GM18909 (cell line): ENCODE measurements around the gene PLA2G4E.

Experiments used
- ATAC-seq: cut with Tn5 transposase; IDR thresholded peaks from one replicate; pipeline ENCODE4 v1.9.1; 2021; ENCODE audit warnings: mild to moderate bottlenecking; ENCODE audit not compliant: unreplicated experiment, poor library complexity

PLA2G4E gene

DNA sequence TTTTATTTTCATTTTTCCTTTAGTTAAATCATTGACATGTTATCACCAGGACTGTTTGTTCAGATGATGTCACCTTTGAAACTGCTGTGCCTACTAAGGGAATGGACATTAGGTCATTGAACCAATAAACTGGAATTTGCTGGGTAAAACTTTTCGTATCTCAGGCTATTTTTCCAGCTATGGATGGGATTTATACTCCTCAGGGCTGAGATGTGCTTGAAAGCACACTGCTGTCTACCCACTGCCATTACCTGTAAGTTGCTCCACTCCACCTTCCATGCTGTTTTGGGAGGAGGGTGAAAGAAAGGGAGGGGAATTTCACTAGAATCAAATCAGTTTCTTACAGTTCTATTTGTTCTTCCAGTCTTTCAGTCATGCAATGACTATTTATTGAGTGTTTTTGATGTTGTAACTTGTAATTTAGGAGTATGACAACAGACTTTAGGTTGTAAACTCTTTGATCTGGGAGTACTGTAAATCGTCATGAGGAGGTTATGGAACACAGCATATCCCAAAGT, 59.8 kb downstream of the PLA2G4E start:
- ATAC-seq = no peak

DNA sequence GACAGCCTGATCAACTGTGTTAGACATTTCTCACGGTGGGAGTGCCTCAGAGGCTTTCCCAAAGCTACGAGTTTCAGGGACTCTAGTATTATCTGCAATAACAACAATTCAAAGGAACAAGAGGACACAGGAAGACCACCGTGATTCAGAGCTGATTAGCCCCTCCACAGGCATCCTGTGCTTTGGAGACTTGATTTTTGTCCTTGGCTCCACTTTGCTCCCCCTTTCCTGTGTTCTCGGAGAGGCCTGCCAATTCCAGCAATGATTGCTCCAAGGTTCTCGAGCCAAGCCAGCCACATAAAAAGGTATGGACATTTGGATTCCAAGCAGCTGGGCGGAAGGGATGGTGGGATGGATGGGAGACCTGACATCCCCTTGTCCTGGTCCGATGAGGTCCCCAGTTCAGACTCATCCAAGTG, 62.8 kb downstream of the PLA2G4E start:
- ATAC-seq = no peak

DNA sequence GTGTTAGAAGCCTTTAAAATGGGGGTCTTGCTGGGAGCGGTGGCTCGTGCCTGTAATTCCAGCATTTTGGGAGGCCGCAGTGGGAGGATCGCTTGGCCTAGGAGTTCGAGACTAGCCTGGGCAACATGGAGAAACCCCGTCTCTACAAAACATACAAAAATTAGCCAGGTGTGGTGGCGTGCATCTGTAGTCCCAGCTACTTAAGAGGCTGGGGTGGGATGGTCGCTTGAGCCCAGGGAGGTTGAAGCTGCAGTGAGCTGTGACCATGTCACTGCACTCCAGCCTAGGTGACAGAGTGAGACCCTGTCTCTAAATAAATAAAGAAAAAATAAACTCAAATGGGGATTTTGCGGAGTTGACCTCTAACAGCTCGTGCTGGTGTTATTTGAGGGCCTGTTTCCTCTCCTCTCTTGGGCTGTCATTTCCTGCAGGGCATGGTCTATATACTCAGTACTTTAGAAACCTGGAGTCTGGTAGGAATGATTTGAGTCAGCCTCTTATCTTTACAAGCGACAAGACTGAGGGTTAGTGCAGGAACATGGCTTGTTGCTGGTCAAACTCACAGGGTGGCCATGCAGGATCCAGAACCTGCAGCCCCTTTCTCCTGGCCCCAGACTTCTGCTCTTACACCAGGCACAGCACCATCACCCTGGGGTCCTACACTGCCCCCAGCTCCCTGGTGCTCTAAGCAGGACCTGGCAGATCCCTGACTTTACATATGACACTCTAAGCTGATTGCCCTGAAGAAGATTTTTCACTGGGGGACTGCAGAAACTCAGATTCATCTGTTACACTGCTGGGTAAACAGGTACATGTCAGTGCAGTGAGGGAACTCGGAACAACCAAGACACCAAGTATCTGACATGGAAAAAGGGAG, 63.6 kb downstream of the PLA2G4E start:
- peak; percentile 70 for ATAC-seq

DNA sequence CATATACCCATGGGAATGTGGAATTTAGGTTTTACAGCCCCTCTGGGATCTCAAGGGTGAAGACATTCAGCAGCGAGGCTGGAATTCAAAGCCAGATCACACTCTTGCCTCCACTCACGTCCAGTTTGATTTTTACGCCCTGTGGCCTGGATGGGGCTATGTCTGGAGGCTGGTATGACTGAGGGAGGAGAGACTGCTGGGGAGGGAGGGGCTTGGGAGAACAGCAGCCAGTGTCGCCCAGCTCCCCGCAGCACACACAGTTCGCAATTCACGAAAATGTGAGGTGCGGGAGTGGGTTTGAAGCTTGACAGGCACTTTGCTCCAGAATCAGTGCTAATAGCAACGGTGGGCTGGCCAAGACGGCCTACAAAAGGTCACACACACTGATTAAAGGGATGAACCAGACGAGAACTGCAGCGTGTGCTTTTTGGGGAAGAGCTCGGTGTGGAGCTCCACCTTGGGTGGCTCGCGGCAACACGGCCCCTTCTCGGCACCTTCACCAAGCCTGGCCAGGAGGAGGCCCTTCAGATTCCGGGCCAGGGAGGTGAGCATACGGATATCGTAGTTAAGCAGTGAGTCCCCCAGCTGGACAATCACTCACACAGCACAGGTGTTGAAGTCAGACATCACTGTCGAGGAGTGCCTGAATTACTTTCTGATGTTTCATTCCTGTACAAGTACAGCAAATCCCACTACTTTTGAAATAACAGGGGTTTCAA, 64.9 kb downstream of the PLA2G4E start:
- ATAC-seq = no peak

DNA sequence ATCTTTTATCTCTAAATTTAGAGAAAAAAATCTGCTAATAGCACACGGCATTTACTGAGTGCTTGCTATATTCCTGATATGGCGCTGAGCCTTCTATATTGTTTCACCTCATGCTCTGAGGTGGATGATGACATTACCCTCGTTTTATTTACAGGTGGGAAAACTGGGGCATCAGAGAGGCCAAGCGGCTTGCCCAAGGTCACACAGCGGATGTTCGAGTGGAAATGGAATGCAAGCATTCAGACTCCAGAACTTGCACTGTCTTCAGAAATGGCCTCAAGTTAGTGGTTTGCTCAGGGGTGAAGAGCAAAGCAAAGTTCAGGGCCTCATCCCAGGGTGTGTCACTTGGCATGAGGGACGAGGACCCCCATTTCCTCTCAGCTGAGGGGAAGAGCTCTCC, 65.7 kb downstream of the PLA2G4E start:
- ATAC-seq = no peak

DNA sequence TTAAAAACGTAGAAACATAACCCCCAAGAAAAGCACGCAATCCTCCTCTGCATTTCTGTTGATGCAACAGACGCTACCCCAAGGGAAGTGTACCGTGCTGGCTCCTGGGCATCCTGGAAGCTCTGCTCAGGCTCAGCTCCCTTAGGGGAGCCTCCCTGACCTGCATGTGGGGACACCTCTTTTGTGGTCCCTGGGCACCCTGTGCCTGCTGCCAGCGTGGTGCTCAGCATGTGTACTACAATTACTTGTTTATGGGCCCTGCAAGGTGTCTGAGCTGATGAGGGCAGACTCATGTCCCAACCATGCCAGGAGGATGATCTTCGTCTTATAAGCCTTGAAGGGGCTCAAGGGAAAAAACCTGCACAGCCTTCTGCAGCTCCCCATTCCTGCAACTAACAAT, 66.8 kb downstream of the PLA2G4E start:
- no peak for ATAC-seq

DNA sequence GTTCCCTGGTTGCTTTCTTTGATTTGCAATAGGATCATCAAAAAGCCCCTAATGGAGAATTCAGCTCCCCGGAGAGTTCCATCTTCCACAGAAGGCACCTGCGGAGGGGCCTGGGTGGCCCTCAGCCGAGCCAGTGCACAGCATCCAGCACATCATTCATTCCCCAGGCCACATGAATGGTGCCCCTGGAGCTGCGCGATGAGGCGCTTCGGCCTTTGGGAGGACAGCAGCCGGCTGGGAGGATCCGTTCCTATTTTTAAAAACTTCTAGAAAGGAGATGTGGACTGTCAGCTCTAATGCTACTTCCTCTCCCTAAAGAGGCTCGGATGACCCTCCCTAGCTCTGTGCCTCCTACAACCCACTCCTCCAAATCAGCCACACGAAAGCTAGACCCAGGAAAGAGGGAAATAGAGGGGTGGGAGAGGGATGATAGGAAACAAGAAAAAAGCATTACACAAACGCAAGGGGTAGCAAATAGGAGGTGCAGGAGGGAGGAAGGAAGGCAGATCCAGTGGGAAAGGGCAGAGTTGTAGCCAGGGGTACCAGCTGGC, 68.8 kb downstream of the PLA2G4E start:
- ATAC-seq = no peak

DNA sequence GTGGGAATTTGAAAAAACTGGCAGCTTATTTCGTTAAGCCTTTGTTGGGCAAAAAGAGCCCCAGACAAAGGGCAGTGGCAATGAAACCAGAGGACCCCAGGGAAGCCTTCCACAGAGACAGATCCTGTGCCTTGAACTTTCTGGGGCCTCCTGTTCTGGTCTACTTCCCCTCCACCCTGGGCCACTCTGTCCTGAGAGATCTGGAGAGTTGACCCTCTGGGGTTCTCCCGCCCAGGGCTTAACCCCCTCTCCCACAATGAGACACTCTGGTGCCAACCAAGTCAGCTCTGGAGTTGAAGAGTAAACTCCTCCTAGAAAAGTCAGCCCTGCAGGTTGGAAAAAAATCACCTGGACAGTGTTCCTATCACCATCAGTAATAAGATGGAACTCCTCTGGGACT, 69.3 kb downstream of the PLA2G4E start:
- no peak for ATAC-seq

DNA sequence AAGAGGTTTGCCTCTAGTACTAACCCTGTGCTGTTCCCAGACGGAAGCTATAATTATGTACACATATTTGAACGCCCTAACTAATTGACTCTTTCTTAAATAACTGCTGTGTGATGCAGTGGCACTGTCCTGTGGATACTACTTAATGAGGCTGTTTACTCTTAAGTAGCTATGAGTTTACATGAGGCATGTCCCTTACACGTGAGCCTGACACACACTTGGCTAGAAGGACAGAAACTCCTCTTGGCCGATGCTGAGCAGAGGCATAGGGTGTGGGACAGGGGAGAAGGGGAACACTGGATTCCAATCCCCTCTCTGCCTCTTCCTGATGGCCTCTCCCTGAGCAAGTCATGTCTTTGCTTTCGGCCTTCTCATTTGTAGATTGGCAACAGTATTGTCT, 70.4 kb downstream of the PLA2G4E start:
- ATAC-seq = no peak

DNA sequence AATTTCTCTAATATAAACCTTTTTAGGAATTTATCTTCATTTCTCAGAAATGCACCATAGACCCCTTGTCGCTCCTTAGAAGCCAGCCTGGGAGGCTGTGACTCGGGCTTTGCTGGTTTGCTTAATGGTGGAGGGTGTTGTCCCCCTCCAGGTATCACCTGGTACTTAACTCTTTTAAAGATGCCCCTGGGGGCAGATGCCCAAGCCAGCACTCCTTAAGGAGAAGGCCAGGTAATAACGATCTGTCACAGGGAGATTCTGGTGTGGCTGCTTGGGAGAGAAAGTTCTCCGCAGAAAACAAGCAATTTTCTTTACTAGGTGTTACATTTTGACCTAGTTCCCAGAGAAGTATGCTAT, 70.7 kb downstream of the PLA2G4E start:
- no peak for ATAC-seq

DNA sequence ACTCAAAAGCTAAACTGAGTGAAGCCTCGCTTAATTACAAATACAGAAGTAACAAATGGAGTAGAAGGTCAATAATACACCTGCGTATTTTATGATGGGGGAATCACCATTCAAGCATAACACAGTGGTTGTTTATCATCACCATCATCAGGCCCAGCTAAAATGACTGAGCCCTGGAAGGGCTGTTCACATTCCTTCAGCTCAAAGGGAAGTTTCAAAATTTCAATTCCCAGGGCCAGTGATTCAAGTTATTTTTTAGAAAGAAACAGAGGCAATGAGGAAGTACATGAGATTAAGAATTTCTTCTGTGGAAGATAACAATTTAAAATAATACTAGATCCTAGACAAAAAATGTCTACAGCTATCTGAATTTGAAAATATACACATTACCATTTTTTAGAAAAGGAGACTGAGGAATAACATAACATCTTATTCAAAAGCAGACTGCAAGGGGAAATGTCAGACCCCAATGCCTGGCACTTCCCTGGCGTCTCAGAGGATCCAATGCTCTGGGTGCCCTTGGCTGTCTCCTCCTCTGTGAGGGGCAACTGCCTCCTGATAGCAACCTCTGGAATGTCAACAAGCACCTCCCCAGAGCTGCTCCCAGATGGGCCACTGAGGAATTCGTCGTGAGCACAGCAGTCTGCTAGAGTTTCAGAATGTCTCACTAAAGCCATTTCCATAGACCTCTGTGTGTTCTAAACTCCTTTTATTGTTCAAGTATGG, 71.3 kb downstream of the PLA2G4E start:
- ATAC-seq = no peak

DNA sequence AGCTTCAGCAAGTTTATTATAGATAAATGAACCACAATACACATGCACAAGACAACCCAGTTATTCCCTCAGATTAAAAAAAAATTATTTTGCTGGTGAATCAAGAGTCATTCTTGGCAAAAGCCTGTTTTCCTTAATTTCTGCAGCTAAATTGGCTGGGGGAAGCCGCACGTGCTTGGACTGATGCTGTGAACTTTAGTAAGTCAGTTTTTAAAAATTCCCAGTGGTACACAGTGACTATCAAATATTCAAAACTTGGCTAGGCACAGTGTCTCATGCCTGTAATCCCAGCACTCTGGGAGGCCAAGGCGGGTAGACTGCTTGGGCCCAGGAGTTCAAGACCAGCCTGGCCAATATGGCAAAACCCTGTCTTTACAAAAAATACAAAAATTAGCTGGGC, 72.4 kb downstream of the PLA2G4E start:
- ATAC-seq = no peak

DNA sequence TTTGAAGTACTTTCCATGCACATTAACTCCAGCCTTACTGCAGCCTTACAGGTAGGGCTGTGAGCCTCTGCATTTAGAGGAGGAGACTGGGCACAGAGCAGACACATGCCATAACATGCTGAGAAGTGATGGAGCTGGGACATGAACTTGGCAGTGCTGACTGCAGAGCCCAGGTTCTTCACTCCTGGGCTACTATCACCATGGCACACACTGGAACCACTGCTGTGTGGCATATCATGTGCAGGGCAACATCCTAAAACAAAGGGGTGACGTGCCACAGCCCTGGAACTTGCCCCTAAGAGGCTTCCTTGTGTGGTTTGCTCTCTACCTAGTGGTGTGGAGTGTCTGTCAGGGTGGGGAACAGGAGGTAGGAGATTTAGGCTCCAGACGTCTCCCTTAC, 73.9 kb downstream of the PLA2G4E start:
- ATAC-seq = no peak

DNA sequence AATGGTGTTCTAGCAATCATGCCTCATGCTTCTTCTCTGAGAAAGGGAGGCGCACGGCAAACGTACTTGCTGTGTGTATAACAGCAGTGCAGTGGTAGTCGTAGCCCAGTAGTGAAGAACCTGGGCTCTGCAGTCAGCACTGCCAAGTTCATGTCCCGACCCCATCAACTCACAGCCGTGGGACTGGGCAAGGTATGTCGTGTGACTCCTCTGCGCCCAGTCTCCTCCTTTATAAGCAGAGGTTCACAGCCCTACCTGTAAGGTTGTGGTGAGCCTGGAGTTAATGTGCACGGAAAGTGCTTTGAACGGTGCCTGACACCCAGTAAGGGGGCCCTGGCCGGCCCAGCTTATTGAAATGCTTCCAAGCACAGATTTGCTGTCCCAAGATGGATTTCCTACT, 75.1 kb downstream of the PLA2G4E start:
- ATAC-seq = no peak

DNA sequence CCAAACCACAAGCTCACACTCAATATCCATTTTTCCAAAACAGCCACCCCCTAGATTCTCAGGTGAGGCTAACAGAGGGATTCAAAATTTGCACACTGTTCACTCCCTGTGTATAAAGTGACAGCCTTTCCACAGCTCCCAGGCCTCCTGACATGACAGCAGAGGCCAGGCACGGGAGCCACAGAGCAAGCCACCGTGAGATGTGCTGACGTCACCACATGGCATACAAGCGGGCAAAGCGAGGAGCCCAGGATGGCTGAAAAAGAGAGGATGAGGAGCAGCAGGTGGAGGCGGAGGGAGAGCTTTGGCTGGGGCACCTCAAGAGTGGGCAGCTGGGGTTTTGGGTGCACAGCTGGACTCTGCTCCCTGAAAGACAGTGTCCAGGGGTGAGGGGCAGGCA, 75.6 kb downstream of the PLA2G4E start:
- no peak for ATAC-seq

DNA sequence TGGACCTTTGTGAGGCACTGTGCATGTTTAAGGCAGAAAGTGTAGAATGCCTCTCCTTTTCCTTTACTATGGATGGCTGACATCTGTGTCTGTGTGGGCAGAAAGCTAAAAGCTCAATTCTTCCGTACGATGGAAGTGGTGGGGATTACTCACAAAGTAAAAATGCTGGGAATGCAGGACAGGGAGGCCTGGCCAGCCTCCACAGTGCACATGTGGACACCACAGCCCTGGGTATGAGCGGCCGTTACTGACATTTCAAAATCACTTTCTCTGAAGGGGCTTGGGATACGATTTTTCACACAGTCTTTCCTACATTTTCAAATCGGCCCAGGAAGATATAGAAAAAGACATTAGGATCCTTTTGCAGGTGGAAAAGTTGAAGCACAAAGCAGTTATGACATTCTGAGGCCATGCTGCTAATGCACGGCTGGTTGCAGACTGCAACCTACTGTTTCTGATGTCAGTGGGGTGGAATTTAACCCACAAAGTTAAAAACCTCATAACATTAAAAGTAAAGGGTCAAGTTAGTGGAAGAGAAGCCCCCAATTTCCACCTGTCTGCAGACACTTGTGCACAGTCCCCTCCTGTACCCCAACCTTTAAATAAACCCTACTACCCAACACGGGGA, 76.4 kb downstream of the PLA2G4E start:
- no peak for ATAC-seq

DNA sequence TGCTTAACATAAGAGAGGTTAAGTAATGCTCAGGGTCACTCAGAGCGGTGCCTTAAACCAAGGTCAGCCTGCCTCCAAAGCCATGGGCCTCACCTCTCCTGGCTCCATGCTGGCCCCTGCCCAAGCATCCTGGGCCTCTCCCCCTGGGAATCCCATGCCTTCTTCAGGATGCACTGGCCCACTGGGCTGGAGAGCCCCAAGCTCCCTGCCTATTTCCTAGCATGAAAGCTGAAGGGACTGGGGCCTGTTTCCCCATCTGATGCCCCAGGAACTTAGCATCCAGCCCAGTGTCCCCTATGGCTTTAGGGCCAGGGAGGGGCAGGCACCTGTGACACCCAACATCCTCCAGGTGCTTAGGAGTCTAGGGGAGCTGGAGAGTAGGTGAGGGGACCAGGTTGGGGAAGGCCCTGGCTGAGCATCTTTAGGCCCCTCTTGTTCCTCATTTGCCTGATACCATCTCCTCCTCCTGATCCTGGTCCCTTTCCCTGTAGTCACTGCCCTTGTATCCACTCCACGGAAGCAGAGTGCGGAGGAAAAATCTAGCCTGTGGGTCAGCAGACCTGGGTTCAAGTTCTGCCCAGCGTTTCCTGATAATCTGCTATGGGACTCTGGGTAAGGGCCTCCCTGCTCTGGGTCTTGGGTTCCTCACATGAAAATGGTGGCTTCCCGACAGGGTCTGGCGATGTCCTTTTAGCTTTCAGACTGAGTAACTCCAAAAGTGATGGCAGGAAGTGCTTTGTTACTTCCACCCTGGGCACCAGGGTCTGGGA, 77.1 kb downstream of the PLA2G4E start:
- no peak for ATAC-seq

DNA sequence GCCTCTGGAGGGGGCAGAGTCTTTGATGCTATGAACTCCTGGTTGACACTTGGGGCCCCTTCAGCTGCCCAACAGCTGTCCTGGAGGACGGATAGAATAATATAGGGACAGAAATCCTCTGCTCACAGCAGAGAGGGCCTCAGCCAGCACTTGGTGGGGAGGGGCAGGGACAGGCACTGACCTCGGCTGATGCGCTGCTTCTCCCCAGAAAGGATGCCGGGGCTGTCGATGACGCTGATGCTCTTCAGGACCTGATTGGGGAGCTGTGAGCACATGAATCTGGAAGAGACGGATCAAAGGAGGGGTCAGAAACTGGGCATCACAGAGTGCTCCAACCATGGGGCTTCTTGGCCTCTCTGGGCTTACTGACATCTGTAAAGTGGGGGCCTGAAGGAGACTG, 78.0 kb downstream of the PLA2G4E start:
- ATAC-seq = no peak

DNA sequence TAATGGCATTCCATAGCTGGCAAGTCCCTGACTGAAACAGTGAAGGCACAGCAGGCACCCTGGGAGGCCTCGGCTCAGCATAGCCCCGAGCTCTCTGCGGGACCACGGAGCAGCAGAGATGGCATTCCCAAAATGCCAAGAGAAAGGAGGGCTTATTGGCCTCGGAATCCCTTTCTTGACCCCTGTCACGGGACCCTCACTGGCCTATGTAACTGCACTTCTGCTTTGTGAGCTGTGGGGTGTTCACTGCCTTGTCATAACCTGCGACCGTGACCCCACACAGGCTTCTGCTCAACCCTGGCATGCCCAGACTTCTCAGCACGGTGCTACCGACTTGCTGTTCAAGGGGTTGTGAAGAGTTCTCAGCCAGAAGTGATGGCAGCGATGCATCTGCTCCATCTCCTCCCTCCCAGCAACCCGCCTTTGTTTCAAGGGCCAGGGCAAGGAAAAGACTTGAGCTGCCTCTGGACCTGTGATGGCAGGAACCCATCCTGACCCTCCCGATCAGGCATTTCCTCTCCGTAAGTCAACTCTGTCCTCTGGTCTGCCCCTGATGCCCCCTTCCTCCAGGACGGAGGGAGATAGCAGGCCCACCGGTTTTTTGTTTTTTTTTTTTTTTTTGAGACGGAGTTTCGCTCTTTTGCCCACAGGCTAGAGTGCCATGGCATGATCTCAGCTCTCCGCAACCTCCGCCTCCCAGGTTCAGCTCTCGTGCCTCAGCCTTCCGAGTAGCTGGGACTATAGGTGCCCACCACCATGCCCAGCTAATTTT, 79.0 kb downstream of the PLA2G4E start:
- no peak for ATAC-seq
